ES-I3 (cell line): ENCODE data around the gene ZNF839.
A peak's percentile ranks its signal among the peaks of the same experiment; 100 is the strongest.

Experiments
- H3K36me3 ChIP-seq: 2 replicates; pipeline ENCODE4 v1.6.1; 2013; ENCODE audit warnings: mild to moderate bottlenecking, low read length, control low read depth, moderate library complexity; ENCODE audit not compliant: insufficient read depth
- H3K4me1 ChIP-seq: 2 replicates; pipeline ENCODE4 v1.6.1; 2013; ENCODE audit warnings: mild to moderate bottlenecking, control low read depth, low read length; ENCODE audit not compliant: insufficient read depth
- H3K9ac ChIP-seq: 2 replicates; pipeline ENCODE4 v1.6.1; 2013; ENCODE audit warnings: low read depth, mild to moderate bottlenecking, low read length, moderate library complexity
- H3K9me3 ChIP-seq: 2 replicates; pipeline ENCODE4 v1.6.1; 2013; ENCODE audit warnings: mild to moderate bottlenecking, low read length, moderate library complexity; ENCODE audit not compliant: control insufficient read depth, insufficient read depth

Gene ZNF839

GRCh38 chr14:102363182-102363943 is 43.8 kb downstream of the ZNF839 start:
- Histone ChIP-seq H3K4me1 (peaks cover 6% of the 10 kb centered on the region), H3K36me3 (peaks cover 2% of the 10 kb centered on the region; the same call in 1 of the 2 replicates), H3K9ac (peak overlapping the region; percentile 98), H3K9me3 (no peaks in the 10 kb centered on the region)

- H3K9me3 ChIP-seq: no peaks in the 10 kb centered on the region
- no peaks in the 10 kb centered on the region for H3K4me1 ChIP-seq
- no peak overlapping the region for H3K9ac ChIP-seq
- H3K36me3 ChIP-seq: no peaks in the 10 kb centered on the region
Measured at GRCh38 chr14:102370305-102370809, 50.8 kb downstream of the ZNF839 start.

- Histone ChIP-seq H3K9ac (no peak overlapping the region), H3K4me1 (no peaks in the 10 kb centered on the region), H3K36me3 (no peaks in the 10 kb centered on the region), H3K9me3 (no peaks in the 10 kb centered on the region)
Measured at GRCh38 chr14:102371361-102371760, 51.8 kb downstream of the ZNF839 start.

- Histone ChIP-seq H3K4me1 (no peaks in the 10 kb centered on the region), H3K9me3 (no peaks in the 10 kb centered on the region), H3K36me3 (no peaks in the 10 kb centered on the region), H3K9ac (no peak overlapping the region)
Measured at GRCh38 chr14:102373110-102373509, 53.6 kb downstream of the ZNF839 start.

- Histone ChIP-seq H3K36me3 (no peaks in the 10 kb centered on the region), H3K9me3 (no peaks in the 10 kb centered on the region), H3K4me1 (no peaks in the 10 kb centered on the region), H3K9ac (no peak overlapping the region)
Measured at GRCh38 chr14:102374264-102374663, 54.7 kb downstream of the ZNF839 start.

GRCh38 chr14:102375119-102375518 is 55.6 kb downstream of the ZNF839 start:
- H3K9ac ChIP-seq: no peak overlapping the region
- H3K36me3 ChIP-seq: no peaks in the 10 kb centered on the region
- H3K4me1 ChIP-seq: no peaks in the 10 kb centered on the region
- H3K9me3 ChIP-seq: no peaks in the 10 kb centered on the region

GRCh38 chr14:102377696-102378095 is 58.1 kb downstream of the ZNF839 start:
- H3K36me3 ChIP-seq: no peaks in the 10 kb centered on the region
- H3K9me3 ChIP-seq: no peaks in the 10 kb centered on the region
- H3K9ac ChIP-seq: no peak overlapping the region
- H3K4me1 ChIP-seq: no peaks in the 10 kb centered on the region

- no peaks in the 10 kb centered on the region for H3K36me3 ChIP-seq
- H3K4me1 ChIP-seq: no peaks in the 10 kb centered on the region
- H3K9me3 ChIP-seq: no peaks in the 10 kb centered on the region
- H3K9ac ChIP-seq: no peak overlapping the region
Measured at GRCh38 chr14:102378830-102379229, 59.3 kb downstream of the ZNF839 start.

- Histone ChIP-seq H3K36me3 (no peaks in the 10 kb centered on the region), H3K9me3 (no peaks in the 10 kb centered on the region; the same call in 1 of the 2 replicates), H3K4me1 (no peaks in the 10 kb centered on the region), H3K9ac (no peak overlapping the region)
Measured at GRCh38 chr14:102387086-102387485, 67.5 kb downstream of the ZNF839 start.

GRCh38 chr14:102389246-102389645 is 69.7 kb downstream of the ZNF839 start:
- H3K9me3 ChIP-seq: no peaks in the 10 kb centered on the region; the same call in 1 of the 2 replicates
- H3K36me3 ChIP-seq: no peaks in the 10 kb centered on the region
- H3K9ac ChIP-seq: no peak overlapping the region
- H3K4me1 ChIP-seq: no peaks in the 10 kb centered on the region

- H3K4me1 ChIP-seq: peaks cover 9% of the 10 kb centered on the region; the same call in 1 of the 2 replicates
- H3K9ac ChIP-seq: no peak overlapping the region
- no peaks in the 10 kb centered on the region; the same call in 1 of the 2 replicates for H3K9me3 ChIP-seq
- H3K36me3 ChIP-seq: no peaks in the 10 kb centered on the region
Measured at GRCh38 chr14:102390064-102390855, 70.7 kb downstream of the ZNF839 start.
